A549 (cell line): ENCODE data around the gene PNPLA7. TPM values are rescaled to one million over a fixed set of nuclear protein-coding genes. Genes with fewer than 3 reads are reported as not detected.
"Not testable (repeated sequence)": the region's sequence is repeated elsewhere in the genome, so short reads cannot be mapped to it uniquely, and the experiment has no call there.

Experiments used
- ATAC-seq, 2 experiments: fragments of 200-7000 bp in 1 of 2; fragments of >200 bp in 1 of 2; cut with Nextera tagmentation in 1 of 2; cut with Tn5 transposase in 1 of 2; 3 replicates each; pipeline versions ENCODE4 v1.8.0 to v1.9.1; 2018 to 2020; ENCODE audit warnings: mild to moderate bottlenecking in 1 of 2, moderate library complexity in 1 of 2
- CTCF ChIA-PET: fragments of 300-600 bp; sonication (Branson Sonifier 250); formaldehyde crosslinking; extraction: SDS; loops from one replicate; lab custom pipeline; 2021; ENCODE audit warnings: antibody characterized with exemption, inconsistent platforms; lab: Yijun Ruan, JAX
- POLR2A ChIA-PET: fragments of 350-600 bp; formaldehyde crosslinking; extraction: SDS; loops from one replicate; lab custom pipeline; 2021; ENCODE audit warnings: antibody characterized with exemption, inconsistent platforms; lab: Yijun Ruan, JAX
- DNase-seq, 2 experiments: peaks; one replicate each; pipeline versions ENCODE4 v3.0.0 to v3.0.0-alpha.2; 2011 to 2016; ENCODE audit warnings: low read depth in 1 of 2, low spot score in 1 of 2
- FAIRE-seq: peaks from 2 replicates; lab custom pipeline; 2011; peaks lifted over from hg19 to GRCh38; lab: Jason Lieb, UNC
- H3K27ac ChIP-seq, 2 experiments: fragments of >200 bp; sonication (Bioruptor Twin); formaldehyde crosslinking; 3 replicates each; pipeline ENCODE4 v1.5.1; 2016 to 2017
- H3K4me1 ChIP-seq: fragments of >200 bp; sonication (Bioruptor Twin); formaldehyde crosslinking; 3 replicates; pipeline ENCODE4 v1.6.1; 2016
- H3K4me2 ChIP-seq: fragments of >200 bp; sonication (Bioruptor Twin); formaldehyde crosslinking; 3 replicates; pipeline ENCODE4 v1.6.1; 2016
- H3K4me3 ChIP-seq: fragments of >200 bp; sonication (Bioruptor Twin); formaldehyde crosslinking; 3 replicates; pipeline ENCODE4 v1.5.1; 2016
- H3K9me3 ChIP-seq: fragments of >200 bp; sonication (Bioruptor Twin); formaldehyde crosslinking; 3 replicates; pipeline ENCODE4 v1.6.1; 2016
- BHLHE40 ChIP-seq: IDR thresholded peaks from 2 replicates; pipeline ENCODE4 v1.6.1; 2012; ENCODE audit warnings: low read depth, low read length, inconsistent platforms
- CBX8 ChIP-seq: fragments of 200-600 bp; sonication (generic); IDR thresholded peaks from 2 replicates; pipeline ENCODE4 v1.6.1; 2016
- EHMT2 ChIP-seq: fragments of 200-600 bp; sonication (generic); IDR thresholded peaks from 2 replicates; pipeline ENCODE4 v1.6.1; 2016; ENCODE audit warnings: antibody characterized with exemption, low read depth, mild to moderate bottlenecking, moderate library complexity
- FOXS1 ChIP-seq: fragments of 250-450 bp; sonication (Bioruptor Pico); IDR thresholded peaks from 2 replicates; pipeline ENCODE4 v1.5.0; 2020; ENCODE audit warnings: mild to moderate bottlenecking, moderate library complexity
- MAFK ChIP-seq: fragments of 450-650 bp; IDR thresholded peaks from 2 replicates; pipeline ENCODE4 v1.6.1; 2014; ENCODE audit not compliant: partially characterized antibody
- MAZ ChIP-seq: fragments of 150-350 bp; IDR thresholded peaks from 2 replicates; pipeline ENCODE4 v1.6.1; 2014; ENCODE audit warnings: antibody characterized with exemption, low read depth, low read length, borderline replicate concordance
- RNF2 ChIP-seq: fragments of 200-600 bp; sonication (generic); IDR thresholded peaks from 2 replicates; pipeline ENCODE4 v1.6.1; 2016; ENCODE audit warnings: low read depth, mild to moderate bottlenecking, antibody characterized with exemption, moderate library complexity, borderline replicate concordance
- ZSCAN20 ChIP-seq: fragments of 250-450 bp; sonication (Bioruptor Pico); IDR thresholded peaks from 2 replicates; pipeline ENCODE4 v1.8.0; 2022; ENCODE audit warnings: mild to moderate bottlenecking, moderate library complexity
- WGBS: methylation state at CpG from one replicate; pipeline ENCODE4 v1.1.6; 2017; ENCODE audit errors: missing lambda C conversion rate; 5-methylcytosine and 5-hydroxymethylcytosine counted together
- polyA minus RNA-seq: library from RNA; depleted of rRNA, polyadenylated mRNA; stranded (reverse); fragments of >200 nt; gene quantifications from 2 replicates; pipeline ENCODE4 v1.2.3, GENCODE V29; 2011; rRNA and poly(A)+ RNA removed
- polyA plus RNA-seq, 4 experiments: library from polyadenylated mRNA; depleted of rRNA in 3 of 4; stranded (reverse); fragments of >200 nt; fragmentation: RNase III in 1 of 4; extraction: RNeasy Plus Mini Kit Qiagen cat#74134 plus additional on column Dnase treatment in 1 of 4; gene quantifications; 2 replicates in 3 of 4; 3 replicates in 1 of 4; pipeline ENCODE4 v1.2.3, GENCODE V29; 2011 to 2017
- TF ChIP-seq, protein P1 (sequence below): IDR thresholded peaks from 2 replicates; pipeline ENCODE4 v1.6.1; 2012; ENCODE audit warnings: low read depth, borderline replicate concordance
- TF ChIP-seq, protein P2 (sequence below): IDR thresholded peaks from 2 replicates; pipeline ENCODE4 v1.6.1; 2012
- TF ChIP-seq, protein P3 (sequence below): fragments of 250-450 bp; sonication (Bioruptor Pico); IDR thresholded peaks from 2 replicates; pipeline ENCODE4 v1.5.0; 2021; ENCODE audit warnings: mild to moderate bottlenecking, moderate library complexity, borderline replicate concordance
- TF ChIP-seq, protein P4 (sequence below): fragments of 450-650 bp; IDR thresholded peaks from 2 replicates; pipeline ENCODE4 v1.6.1; 2014; ENCODE audit warnings: antibody characterized with exemption

The PNPLA7 gene
- polyA plus RNA-seq (2011; rRNA removed) (0.31 and 0.58 TPM in 2 replicates), polyA plus RNA-seq (2017; fragmentation: RNase III; extraction: RNeasy Plus Mini Kit Qiagen cat#74134 plus additional on column Dnase treatment) (0.92 to 1.3 TPM (median 1.1 TPM) in 3 replicates), polyA minus RNA-seq (0.39 and 0.66 TPM in 2 replicates)
- 0.56 and 0.74 TPM in 2 replicates for polyA plus RNA-seq (2012; cell fraction: cytosol; rRNA removed)
- 6.5 and 7.0 TPM in 2 replicates for polyA plus RNA-seq (2012; cell fraction: nucleus; rRNA removed)

DNA sequence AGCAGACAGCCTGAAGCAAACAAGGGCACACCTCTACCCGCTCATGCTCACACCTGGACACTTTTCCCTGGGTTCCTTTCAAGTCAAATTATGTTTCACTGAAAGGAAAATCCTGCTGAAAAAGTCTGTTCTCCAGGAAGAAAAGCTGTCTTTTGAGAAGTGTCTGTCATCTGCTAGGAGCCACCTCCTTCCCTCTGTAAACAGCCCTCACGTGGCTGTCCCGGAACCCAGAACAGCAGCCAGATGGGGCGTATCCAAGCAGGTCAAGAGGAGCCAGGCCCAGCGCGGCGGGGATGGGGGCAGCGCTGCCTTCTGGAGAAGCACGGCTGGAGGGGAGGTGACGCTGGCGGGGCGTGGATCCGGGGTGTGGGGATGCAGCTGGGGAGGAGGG, at the start of gene PNPLA7:
PNPLA7 (minus strand) TSS at position 172 of the 391 bp plus-strand sequence. CDS start 205 bp downstream, outside the sequence.
- Histone ChIP-seq H3K4me2 (peak within 1 kb of the TSS; percentile 100), H3K4me1 (peaks cover 13% of the 10 kb centered on the region), H3K27ac (peak within 1 kb of the TSS; percentile 93 to 96), H3K9me3 (no peaks in the 10 kb centered on the region), H3K4me3 (peak within 1 kb of the TSS; percentile 77)
- ChIA-PET CTCF (interaction anchor here (1.0 to 1.3 kb wide), 3 partner anchors 9 to 118 kb away, joined by 3 to 5 read pairs (median 4); no protein-coding TSS in a partner anchor), POLR2A (interaction anchor here (0.6 to 0.9 kb wide), 3 partner anchors 15 to 55 kb away, joined by 3 to 5 read pairs (median 3); partner anchors contain the start of gene ARRDC1)
- WGBS: 9% methylated on average over 7 of the region's 13 CpGs
- TF ChIP-seq, protein P1, sequence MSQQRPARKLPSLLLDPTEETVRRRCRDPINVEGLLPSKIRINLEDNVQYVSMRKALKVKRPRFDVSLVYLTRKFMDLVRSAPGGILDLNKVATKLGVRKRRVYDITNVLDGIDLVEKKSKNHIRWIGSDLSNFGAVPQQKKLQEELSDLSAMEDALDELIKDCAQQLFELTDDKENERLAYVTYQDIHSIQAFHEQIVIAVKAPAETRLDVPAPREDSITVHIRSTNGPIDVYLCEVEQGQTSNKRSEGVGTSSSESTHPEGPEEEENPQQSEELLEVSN: no peak
- TF ChIP-seq FOXS1: no peak
- TF ChIP-seq, protein P2, sequence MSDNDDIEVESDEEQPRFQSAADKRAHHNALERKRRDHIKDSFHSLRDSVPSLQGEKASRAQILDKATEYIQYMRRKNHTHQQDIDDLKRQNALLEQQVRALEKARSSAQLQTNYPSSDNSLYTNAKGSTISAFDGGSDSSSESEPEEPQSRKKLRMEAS: peak; percentile 91
- TF ChIP-seq, protein P3, sequence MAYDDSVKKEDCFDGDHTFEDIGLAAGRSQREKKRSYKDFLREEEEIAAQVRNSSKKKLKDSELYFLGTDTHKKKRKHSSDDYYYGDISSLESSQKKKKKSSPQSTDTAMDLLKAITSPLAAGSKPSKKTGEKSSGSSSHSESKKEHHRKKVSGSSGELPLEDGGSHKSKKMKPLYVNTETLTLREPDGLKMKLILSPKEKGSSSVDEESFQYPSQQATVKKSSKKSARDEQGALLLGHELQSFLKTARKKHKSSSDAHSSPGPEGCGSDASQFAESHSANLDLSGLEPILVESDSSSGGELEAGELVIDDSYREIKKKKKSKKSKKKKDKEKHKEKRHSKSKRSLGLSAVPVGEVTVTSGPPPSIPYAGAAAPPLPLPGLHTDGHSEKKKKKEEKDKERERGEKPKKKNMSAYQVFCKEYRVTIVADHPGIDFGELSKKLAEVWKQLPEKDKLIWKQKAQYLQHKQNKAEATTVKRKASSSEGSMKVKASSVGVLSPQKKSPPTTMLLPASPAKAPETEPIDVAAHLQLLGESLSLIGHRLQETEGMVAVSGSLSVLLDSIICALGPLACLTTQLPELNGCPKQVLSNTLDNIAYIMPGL (CRISPR knock-in tag): no peak
- TF ChIP-seq, protein P4, sequence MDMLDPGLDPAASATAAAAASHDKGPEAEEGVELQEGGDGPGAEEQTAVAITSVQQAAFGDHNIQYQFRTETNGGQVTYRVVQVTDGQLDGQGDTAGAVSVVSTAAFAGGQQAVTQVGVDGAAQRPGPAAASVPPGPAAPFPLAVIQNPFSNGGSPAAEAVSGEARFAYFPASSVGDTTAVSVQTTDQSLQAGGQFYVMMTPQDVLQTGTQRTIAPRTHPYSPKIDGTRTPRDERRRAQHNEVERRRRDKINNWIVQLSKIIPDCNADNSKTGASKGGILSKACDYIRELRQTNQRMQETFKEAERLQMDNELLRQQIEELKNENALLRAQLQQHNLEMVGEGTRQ: peak; percentile 68
- 0 out of 2 replicates have a peak, but pooled peaks have one; percentile 36 for TF ChIP-seq BHLHE40
- no peak for FAIRE-seq
- ATAC-seq: peak; percentile 74 to 83
- DNase-seq: peak; percentile 85 to 86

DNA sequence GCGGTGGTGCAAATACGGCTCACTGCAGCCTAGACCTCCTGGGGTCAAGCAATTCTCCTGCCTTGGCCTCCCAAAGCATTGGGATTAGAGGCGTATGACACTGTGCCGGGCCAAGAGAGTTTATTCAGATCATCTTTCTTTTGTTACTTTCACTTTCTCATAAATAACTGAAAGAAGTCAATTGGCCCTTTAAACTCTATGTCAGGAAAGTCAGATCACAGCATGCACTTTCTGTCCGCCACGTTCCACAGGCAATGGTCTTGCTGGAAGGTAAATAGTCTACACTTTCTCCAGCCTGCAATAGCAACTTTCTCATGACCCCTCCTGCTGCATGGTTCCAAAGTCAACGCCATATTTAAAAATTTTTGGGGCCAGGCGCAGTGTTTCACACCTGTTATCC, 48.7 kb upstream of the PNPLA7 start:
- CTCF ChIA-PET: interaction anchor here (0.6 to 18.5 kb wide), 2 partner anchors 18 to 297 kb away, joined by 3 to 175 read pairs; partner anchors contain the start of genes DPH7 and NRARP
- POLR2A ChIA-PET: no interaction called here
- 76% methylated on average over 8 of the region's 8 CpGs for WGBS

DNA sequence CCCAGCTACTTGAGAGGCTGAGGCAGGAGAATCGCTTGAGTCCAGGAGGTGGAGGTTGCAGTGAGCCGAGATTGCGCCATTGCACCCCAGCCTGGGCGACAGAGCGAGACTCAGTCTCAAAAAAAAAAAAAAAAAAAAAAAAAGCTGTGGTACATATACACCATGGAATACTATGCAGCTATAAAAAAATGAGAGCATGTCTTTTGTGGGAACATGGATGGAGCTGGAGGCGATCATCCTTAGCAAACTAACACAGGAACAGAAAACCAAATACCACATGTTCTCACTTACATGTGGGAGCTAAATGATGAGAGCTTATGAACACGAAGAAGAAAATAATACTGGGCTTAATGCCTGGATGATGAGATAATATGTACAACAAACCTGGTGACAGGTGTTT, 46.4 kb upstream of the PNPLA7 start:
- POLR2A ChIA-PET: interaction anchor here (1.6 kb wide), 1 partner anchor 9 kb away, joined by 9 read pairs; the partner anchor contains the start of gene ARRDC1
- ATAC-seq, H3K4me2 ChIP-seq, H3K27ac ChIP-seq, H3K9me3 ChIP-seq, H3K4me3 ChIP-seq, DNase-seq, H3K4me1 ChIP-seq, FAIRE-seq: not testable (repeated sequence)
- 75% methylated on average over 7 of the region's 7 CpGs for WGBS
- CTCF ChIA-PET: interaction anchor here (0.6 to 18.5 kb wide), 2 partner anchors 16 to 38 kb away, joined by 3 to 175 read pairs; partner anchors contain the start of gene DPH7

More for the DNA sequence above, 48.7 kb upstream of the PNPLA7 start:
- Histone ChIP-seq H3K4me3 (no peak overlapping the region), H3K4me2 (no peak overlapping the region; the same call in 2 of the 3 replicates), H3K4me1 (peaks cover 7% of the 10 kb centered on the region; the same call in 1 of the 3 replicates), H3K27ac (no peak overlapping the region), H3K9me3 (no peaks in the 10 kb centered on the region)
- TF ChIP-seq ZSCAN20 (CRISPR knock-in tag) (no peak), RNF2 (no peak)
- no peak; a peak in 1 of 6 replicates for ATAC-seq
- no peak for DNase-seq
- FAIRE-seq: no peak

DNA sequence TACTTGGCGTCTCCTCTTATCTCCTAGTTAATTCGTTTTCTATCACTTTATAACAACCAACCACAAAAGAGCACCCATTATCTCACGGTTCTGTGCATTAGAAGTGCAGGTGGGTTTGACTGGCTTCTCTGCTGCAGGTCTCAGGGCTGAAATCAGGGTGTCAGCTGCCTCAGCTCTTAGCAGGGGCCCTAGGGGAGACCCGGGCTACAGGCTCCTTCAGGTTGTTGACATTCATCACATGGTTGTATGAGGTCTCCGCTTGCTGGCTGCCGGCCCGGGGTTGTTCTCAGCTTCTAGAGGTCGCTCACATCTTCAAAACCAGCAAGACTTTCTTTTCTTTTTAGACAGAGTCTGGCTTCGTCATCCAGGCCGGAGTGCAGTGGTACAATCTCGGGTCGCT, 43.0 kb upstream of the PNPLA7 start:
- FAIRE-seq: no peak
- H3K27ac ChIP-seq: no peak overlapping the region
- H3K9me3 ChIP-seq: no peaks in the 10 kb centered on the region
- peaks cover 15% of the 10 kb centered on the region; the same call in 1 of the 3 replicates for H3K4me1 ChIP-seq
- no peak overlapping the region for H3K4me3 ChIP-seq
- WGBS: 81% methylated on average over 12 of the region's 12 CpGs
- DNase-seq: no peak
- ChIA-PET POLR2A (no interaction called here), CTCF (interaction anchor here (2.0 to 18.5 kb wide), 2 partner anchors 9 to 12 kb away, joined by 6 to 175 read pairs; partner anchors contain the start of gene DPH7)
- ATAC-seq: no peak
- TF ChIP-seq MAFK (no peak), CBX8 (no peak), EHMT2 (no peak), MAZ (no peak)
- TF ChIP-seq, protein P3 (CRISPR knock-in tag): no peak
- no peak overlapping the region for H3K4me2 ChIP-seq
